Measurements from ENCODE around the gene CTU1. TPM values are rescaled to one million over a fixed set of nuclear protein-coding genes. Genes with fewer than 3 reads are reported as not detected.

Gene CTU1
- total RNA-seq, 3 donors from 2014 or later: 4.3 to 8.1 (median 4.8) TPM

GRCh38 chr19:51081476-51081875 lies 26.7 kb downstream of the CTU1 start:
- TF ChIP-seq CTCF (IDR thresholded peaks at IDR 0.05): no peak
- no peak for ATAC-seq
- no peaks in the 10 kb centered on the region for H3K4me1 ChIP-seq (ENCODE audit: low read depth)
- intact Hi-C loops (cut with DNase I, micrococcal nuclease): no loop called here
- H3K36me3 ChIP-seq (ENCODE audit: low read depth): no peaks in the 10 kb centered on the region
- no peak overlapping the region for H3K4me3 ChIP-seq
- DNase-seq: no peak
- no peaks in the 10 kb centered on the region for H3K9me3 ChIP-seq

GRCh38 chr19:51079481-51080110 lies 28.6 kb downstream of the CTU1 start:
- ATAC-seq (no peak), DNase-seq (no peak)
- Histone ChIP-seq H3K9me3 (no peaks in the 10 kb centered on the region), H3K4me1 (ENCODE audit: low read depth) (no peaks in the 10 kb centered on the region), H3K4me3 (no peak overlapping the region), H3K36me3 (ENCODE audit: low read depth) (no peaks in the 10 kb centered on the region)
- intact Hi-C loops (cut with DNase I, micrococcal nuclease): no loop called here
- TF ChIP-seq CTCF (IDR thresholded peaks at IDR 0.05): no peak

- Histone ChIP-seq H3K36me3 (ENCODE audit: low read depth) (no peaks in the 10 kb centered on the region), H3K4me1 (ENCODE audit: low read depth) (no peaks in the 10 kb centered on the region), H3K9me3 (no peaks in the 10 kb centered on the region), H3K4me3 (no peak overlapping the region)
- no peak for TF ChIP-seq CTCF (IDR thresholded peaks at IDR 0.05)
- intact Hi-C loops (cut with DNase I, micrococcal nuclease): no loop called here
- ATAC-seq (no peak), DNase-seq (no peak)
Measured at GRCh38 chr19:51078731-51079130, 29.5 kb downstream of the CTU1 start.

GRCh38 chr19:51078104-51078503 lies 30.1 kb downstream of the CTU1 start:
- no peaks in the 10 kb centered on the region for H3K4me1 ChIP-seq (ENCODE audit: low read depth)
- intact Hi-C loops (cut with DNase I, micrococcal nuclease): no loop called here
- DNase-seq (no peak), ATAC-seq (no peak)
- no peaks in the 10 kb centered on the region for H3K36me3 ChIP-seq (ENCODE audit: low read depth)
- no peaks in the 10 kb centered on the region for H3K9me3 ChIP-seq
- no peak overlapping the region for H3K4me3 ChIP-seq
- TF ChIP-seq CTCF (IDR thresholded peaks at IDR 0.05): no peak

GRCh38 chr19:51076631-51077213 lies 31.5 kb downstream of the CTU1 start:
- TF ChIP-seq CTCF (IDR thresholded peaks at IDR 0.05): no peak
- ATAC-seq (no peak), DNase-seq (no peak)
- H3K4me1 ChIP-seq (ENCODE audit: low read depth): no peaks in the 10 kb centered on the region
- no peaks in the 10 kb centered on the region for H3K36me3 ChIP-seq (ENCODE audit: low read depth)
- H3K9me3 ChIP-seq: no peaks in the 10 kb centered on the region
- intact Hi-C loops (cut with DNase I, micrococcal nuclease): no loop called here
- no peak overlapping the region for H3K4me3 ChIP-seq
